Skeletal muscle satellite cell (primary cell): ENCODE results near the gene TRIM14. TPM values are rescaled to one million over a fixed set of nuclear protein-coding genes. Genes with fewer than 3 reads are reported as not detected.

ENCODE experiments used
- small RNA-seq: library from RNA; depleted of rRNA; stranded (forward); fragments of <200 nt; gene quantifications from one replicate; pipeline ENCODE3, GENCODE V24; 2012

Gene TRIM14

Small RNA genes lying within 50 kb of the gene (small RNA-seq; reads per million reads assigned to genes)
- gene RF00017 (not detected), gene RNU6-918P (0.28 reads per million)
